Naive B cell (primary cell): ENCODE data around the gene IPMK. TPM values are rescaled to one million over a fixed set of nuclear protein-coding genes. Genes with fewer than 3 reads are reported as not detected.
A peak's percentile ranks its signal among the peaks of the same experiment; 100 is the strongest.

ENCODE experiments used
- ATAC-seq, 2 donors: fragments of 150-1000 bp; cut with Tn5 transposase; 2 replicates each; pipeline ENCODE4 v1.10.0; 2021; ENCODE audit warnings: low read depth in 2 of 2, mild to moderate bottlenecking in 2 of 2, moderate library complexity in 2 of 2
- DNase-seq: peaks from one replicate; pipeline ENCODE4 v3.0.0; 2022
- H3K27ac Mint-ChIP-seq, 6 donors: one replicate each; pipeline ENCODE4 v1.8.0; 2020 to 2022; ENCODE audit warnings: mild to moderate bottlenecking in 6 of 6, mixed read lengths in 6 of 6, moderate library complexity in 5 of 6, inconsistent platforms in 2 of 6
- H3K27me3 Mint-ChIP-seq, 3 donors: one replicate each; pipeline ENCODE4 v1.8.0; 2021 to 2022; ENCODE audit warnings: mixed read lengths in 3 of 3, mild to moderate bottlenecking in 1 of 3
- H3K36me3 Mint-ChIP-seq, 2 donors: one replicate each; pipeline ENCODE4 v1.8.0; 2020 to 2022; ENCODE audit warnings: mixed read lengths in 2 of 2, inconsistent platforms in 1 of 2, mild to moderate bottlenecking in 1 of 2
- H3K4me1 Mint-ChIP-seq, 3 donors: one replicate each; pipeline ENCODE4 v1.8.0; 2020 to 2022; ENCODE audit warnings: mixed read lengths in 3 of 3, inconsistent platforms in 1 of 3, mild to moderate bottlenecking in 1 of 3, moderate library complexity in 1 of 3
- H3K4me3 Mint-ChIP-seq, 8 donors: one replicate each; pipeline ENCODE4 v1.8.0; 2020 to 2022; ENCODE audit warnings: mild to moderate bottlenecking in 8 of 8, mixed read lengths in 8 of 8, moderate library complexity in 8 of 8, inconsistent platforms in 2 of 8
- H3K9me3 Mint-ChIP-seq, 7 donors: one replicate each; pipeline ENCODE4 v1.8.0; 2020 to 2022; ENCODE audit warnings: mixed read lengths in 7 of 7, mild to moderate bottlenecking in 5 of 7, inconsistent platforms in 2 of 7, moderate library complexity in 1 of 7
- polyA plus RNA-seq, 6 donors: library from polyadenylated mRNA; unstranded; fragments of 300-500 nt; fragmentation: Illumina TruSeq; gene quantifications; one replicate each; pipeline ENCODE4 v1.2.3, GENCODE V29; 2021; ENCODE audit warnings: low read depth in 6 of 6

The IPMK gene
- polyA plus RNA-seq, 6 donors from 2014 or later, result 2.3 to 4.8 (median 3.3) TPM

DNA sequence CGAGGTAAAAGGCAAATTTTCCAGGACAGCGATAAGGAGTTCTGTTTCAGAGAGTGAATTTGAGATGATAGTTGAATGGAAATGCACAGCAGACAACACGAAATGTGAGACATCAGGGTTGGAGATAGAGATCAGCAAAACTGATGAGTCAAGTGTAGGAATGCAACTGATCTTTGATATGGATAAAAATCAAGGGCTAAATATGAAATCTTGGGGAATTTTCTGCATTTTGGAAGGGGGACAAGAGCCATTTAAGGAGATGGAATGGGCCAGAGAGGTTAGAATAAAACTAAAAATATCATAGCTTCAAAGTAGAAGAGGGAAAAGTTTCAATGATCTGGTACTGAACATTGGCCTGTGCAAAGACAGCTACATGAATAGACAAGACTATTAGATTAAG is 12.8 kb upstream of the IPMK start:
- no peaks in the 10 kb centered on the region for H3K9me3 Mint-ChIP-seq

DNA sequence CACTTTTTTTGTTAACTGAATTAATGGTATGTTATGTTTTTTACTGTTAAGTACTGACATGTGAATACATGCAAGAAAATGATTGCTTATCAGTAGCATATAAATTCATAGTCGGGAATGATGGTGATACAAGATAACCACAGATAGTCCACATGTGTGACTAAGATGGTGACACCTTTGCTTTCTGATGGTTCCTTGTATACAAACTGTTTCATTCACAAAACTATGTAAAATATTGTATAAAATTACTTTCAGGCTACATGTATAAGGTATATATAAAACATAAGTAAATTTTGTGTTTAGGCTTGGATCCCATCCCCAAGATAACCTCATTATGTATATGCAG is 11.2 kb upstream of the IPMK start:
- Mint-ChIP-seq H3K9me3 (no peaks in the 10 kb centered on the region), H3K27me3 (no peaks in the 10 kb centered on the region), H3K4me3 (no peak overlapping the region), H3K27ac (no peak overlapping the region), H3K36me3 (peaks cover 0 to 9% of the 10 kb centered on the region in 2 donors), H3K4me1 (peaks cover 11 to 17% (median 12%) of the 10 kb centered on the region in 3 donors)
- DNase-seq (no peak), ATAC-seq (no peak)

More for the DNA sequence above, 12.8 kb upstream of the IPMK start:
- no peak for ATAC-seq
- no peak for DNase-seq
- Mint-ChIP-seq H3K27me3 (no peaks in the 10 kb centered on the region), H3K4me1 (peaks cover 11 to 17% (median 12%) of the 10 kb centered on the region in 3 donors), H3K4me3 (no peak overlapping the region), H3K36me3 (peaks cover 0 to 9% of the 10 kb centered on the region in 2 donors), H3K27ac (peak overlapping the region in 1 of 6 donors; percentile 13)

DNA sequence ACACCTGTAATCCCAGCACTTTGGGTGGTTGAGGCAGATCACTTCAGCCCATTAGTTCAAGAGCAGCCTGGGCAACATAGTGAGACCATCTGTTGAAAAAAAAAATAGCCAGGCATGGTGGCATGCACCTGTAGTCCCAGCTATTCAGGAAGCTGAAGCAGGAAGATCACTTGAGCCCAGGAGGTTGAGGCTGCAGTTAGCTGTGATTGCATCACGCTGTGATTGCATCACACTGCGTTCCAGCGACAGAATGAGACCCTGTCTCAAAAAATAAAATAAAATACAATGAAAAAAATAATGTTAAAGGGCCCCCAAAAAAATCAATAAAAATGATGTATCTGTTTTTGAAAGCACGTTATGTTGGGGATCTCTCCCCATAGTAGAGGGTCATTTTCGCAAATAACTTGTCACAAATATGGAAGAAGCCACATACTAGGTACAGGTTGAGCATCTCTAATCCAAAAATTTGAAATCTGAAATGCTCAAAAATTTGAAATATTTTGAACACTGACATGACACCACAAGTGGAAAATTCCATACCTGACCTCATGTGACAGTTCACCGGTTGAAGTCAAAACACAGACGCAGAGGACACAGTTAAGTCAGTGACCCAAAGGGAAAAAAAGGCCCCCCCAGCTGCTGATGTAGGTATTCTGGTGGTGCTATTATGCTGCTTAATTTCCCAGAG is 10.7 kb upstream of the IPMK start:
- H3K27me3 Mint-ChIP-seq, result no peaks in the 10 kb centered on the region
- no peaks in the 10 kb centered on the region for H3K9me3 Mint-ChIP-seq
- no peak for ATAC-seq
- no peak overlapping the region for H3K4me3 Mint-ChIP-seq
- H3K4me1 Mint-ChIP-seq, result peaks cover 11 to 17% (median 12%) of the 10 kb centered on the region in 3 donors
- no peak for DNase-seq
- H3K36me3 Mint-ChIP-seq, result peaks cover 0 to 9% of the 10 kb centered on the region in 2 donors
- H3K27ac Mint-ChIP-seq, result no peak overlapping the region

DNA sequence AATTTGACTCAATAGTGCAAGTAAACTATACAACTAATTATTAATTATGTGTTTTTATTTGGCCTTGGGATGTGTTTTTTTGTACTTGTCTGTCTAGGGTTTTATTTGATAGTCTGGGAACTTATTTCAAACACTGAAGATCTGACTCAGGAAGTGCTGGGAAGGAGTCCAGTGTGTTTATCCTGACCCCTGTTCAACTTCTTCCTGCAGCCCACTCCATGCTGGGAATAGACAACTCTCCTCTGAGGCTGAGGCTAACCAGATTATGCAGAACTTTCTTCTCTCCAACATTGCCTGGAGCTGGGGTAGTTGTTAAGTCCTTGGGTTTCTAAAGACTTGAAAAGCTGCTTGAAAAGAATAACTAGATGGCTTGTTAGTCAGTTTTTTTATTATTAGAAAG is 8.2 kb upstream of the IPMK start:
- no peak for ATAC-seq
- H3K27ac Mint-ChIP-seq, result no peak overlapping the region
- no peaks in the 10 kb centered on the region for H3K9me3 Mint-ChIP-seq
- no peak overlapping the region for H3K4me3 Mint-ChIP-seq
- H3K4me1 Mint-ChIP-seq, result peaks cover 0 to 4% (median 0%) of the 10 kb centered on the region in 3 donors
- H3K27me3 Mint-ChIP-seq, result no peaks in the 10 kb centered on the region
- no peak for DNase-seq
- peaks cover 0 to 9% of the 10 kb centered on the region in 2 donors for H3K36me3 Mint-ChIP-seq

DNA sequence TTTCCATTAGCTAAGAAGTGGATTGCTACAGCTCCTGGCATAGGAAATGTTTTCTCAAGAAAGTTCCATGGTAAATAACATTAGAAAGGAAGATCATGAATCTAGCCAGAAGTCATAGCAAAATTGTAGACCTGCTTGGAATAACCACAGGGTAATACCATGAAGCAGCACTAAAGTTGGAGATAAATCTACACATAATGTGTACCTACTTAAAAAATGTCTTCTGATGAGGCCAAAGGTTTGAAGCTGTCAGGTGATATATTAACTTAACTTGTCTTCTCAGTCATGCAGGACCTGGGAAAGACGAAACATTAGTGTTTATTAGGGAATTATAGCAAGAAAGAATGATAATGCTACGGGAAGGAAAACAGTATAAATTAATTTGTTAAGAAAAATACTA is 7.6 kb upstream of the IPMK start:
- H3K9me3 Mint-ChIP-seq, result no peaks in the 10 kb centered on the region
- H3K4me3 Mint-ChIP-seq, result no peak overlapping the region
- no peaks in the 10 kb centered on the region for H3K27me3 Mint-ChIP-seq
- peaks cover 0 to 4% of the 10 kb centered on the region in 2 donors for H3K36me3 Mint-ChIP-seq
- DNase-seq (no peak), ATAC-seq (no peak)
- H3K4me1 Mint-ChIP-seq, result peaks cover 0 to 6% (median 3%) of the 10 kb centered on the region in 3 donors
- H3K27ac Mint-ChIP-seq, result no peak overlapping the region

DNA sequence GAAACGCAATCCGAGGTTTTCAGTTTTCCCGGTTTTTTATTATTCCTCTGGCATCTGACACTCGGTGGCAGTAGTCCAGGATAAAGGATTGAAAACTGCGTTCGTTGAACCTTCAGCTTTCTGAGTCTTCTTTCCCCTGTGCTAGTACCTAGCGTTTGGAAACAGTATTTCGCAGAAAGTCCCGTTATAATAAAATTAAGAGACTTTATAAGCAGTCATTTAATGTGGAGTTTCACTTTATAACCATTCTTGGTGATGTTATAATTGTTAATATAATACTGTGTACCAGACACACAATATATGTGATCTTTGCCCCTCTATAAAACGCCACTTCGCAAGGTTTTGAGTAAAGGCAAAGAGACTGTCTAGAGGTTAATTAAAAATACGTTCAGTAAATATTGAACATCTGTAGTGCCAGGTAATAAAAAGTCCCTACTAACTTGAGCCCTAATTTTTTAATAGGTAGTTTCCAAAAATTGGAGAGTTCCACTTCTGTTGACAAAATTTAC is 2.1 kb upstream of the IPMK start:
- DNase-seq (no peak), ATAC-seq (no peak)
- peaks cover 0 to 1% (median 0%) of the 10 kb centered on the region in 7 donors for H3K9me3 Mint-ChIP-seq
- H3K27me3 Mint-ChIP-seq, result no peaks in the 10 kb centered on the region
- peaks cover 14 to 39% (median 20%) of the 10 kb centered on the region in 3 donors for H3K4me1 Mint-ChIP-seq
- H3K4me3 Mint-ChIP-seq, result peak overlapping the region in 7 of 8 donors; percentile 96 to 100 (median 98)
- H3K27ac Mint-ChIP-seq, result peak overlapping the region in 2 of 6 donors; percentile 98 to 99
- H3K36me3 Mint-ChIP-seq, result no peaks in the 10 kb centered on the region

DNA sequence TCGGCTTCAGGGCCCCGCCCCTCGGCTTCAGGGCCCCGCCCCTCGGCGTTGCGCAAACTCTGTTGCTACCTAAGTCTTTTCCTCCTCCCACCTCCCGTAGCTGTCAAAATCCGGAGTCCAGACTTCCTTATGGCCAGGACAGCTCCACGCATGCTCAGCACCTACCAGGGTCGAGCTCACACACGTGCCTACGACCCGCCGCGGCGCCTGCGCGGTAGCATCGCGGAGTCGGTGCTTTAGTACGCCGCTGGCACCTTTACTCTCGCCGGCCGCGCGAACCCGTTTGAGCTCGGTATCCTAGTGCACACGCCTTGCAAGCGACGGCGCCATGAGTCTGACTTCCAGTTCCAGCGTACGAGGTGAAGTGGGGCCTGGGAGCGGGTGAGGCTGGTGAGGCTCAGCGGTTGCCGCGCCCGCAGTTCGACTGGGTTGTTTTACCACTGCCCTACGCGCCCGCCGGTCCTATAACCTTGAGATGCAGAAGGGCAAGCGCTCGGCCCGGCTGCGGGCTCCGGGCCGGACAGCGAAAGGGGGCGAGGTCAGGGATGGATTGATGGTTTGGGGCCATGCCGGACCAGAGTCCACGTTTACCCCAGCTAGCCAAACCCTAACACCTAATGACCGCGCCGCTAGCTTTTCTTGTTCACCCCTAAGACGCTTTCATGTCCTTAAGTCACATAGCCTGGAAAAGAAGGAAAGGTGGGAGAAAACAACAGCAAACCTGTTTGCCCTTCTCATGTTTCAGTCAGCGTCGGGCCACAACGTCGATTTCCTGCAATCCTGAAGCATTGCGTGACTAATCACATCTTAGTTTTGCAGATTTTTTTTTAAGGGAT is 1.5 kb upstream of the IPMK start, which contains the start of gene CISD1:
TSS of gene CISD1 (plus strand) at position 217 of the 836 bp plus-strand sequence. CDS start at position 329, 112 bp downstream.
- peaks cover 0 to 1% (median 0%) of the 10 kb centered on the region in 7 donors for H3K9me3 Mint-ChIP-seq
- peak within 1 kb of the TSS; percentile 98 to 100 (median 98) for H3K27ac Mint-ChIP-seq
- H3K4me1 Mint-ChIP-seq, result peaks cover 17 to 46% (median 20%) of the 10 kb centered on the region in 3 donors
- no peaks in the 10 kb centered on the region for H3K36me3 Mint-ChIP-seq
- peak; percentile 95 for DNase-seq
- H3K27me3 Mint-ChIP-seq, result no peaks in the 10 kb centered on the region
- H3K4me3 Mint-ChIP-seq, result peak within 1 kb of the TSS; percentile 96 to 100 (median 98)
- peak; percentile 54 to 60 for ATAC-seq

DNA sequence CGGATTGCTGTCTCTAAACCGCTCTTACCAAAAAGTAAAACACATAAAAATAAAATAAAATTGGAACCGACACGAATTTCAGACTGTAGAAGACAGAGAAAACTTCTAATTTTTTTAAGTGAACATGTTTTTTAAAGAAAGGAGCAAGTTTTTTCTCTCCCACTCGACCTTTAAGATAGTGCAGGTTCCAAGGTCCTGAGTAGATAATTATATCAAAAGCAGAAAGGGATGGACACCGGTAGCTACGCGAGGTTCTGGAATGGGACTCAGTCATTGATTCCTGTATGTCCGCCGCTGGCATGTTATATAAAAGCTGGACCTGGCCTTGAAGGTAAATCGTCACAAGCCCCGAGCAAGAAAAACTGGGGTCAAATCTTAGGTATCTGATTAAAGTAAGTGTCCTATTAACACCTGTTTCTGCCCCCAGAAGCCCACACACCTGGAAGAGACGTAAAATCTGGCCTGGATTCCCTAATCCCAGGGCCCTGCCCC is 806 bp upstream of the IPMK start:
- Mint-ChIP-seq H3K27ac (peak overlapping the region; percentile 98 to 100 (median 98)), H3K27me3 (no peaks in the 10 kb centered on the region), H3K4me3 (peak overlapping the region; percentile 96 to 100 (median 98)), H3K9me3 (peaks cover 0 to 1% (median 0%) of the 10 kb centered on the region in 7 donors), H3K4me1 (peaks cover 20 to 50% (median 21%) of the 10 kb centered on the region in 3 donors), H3K36me3 (no peaks in the 10 kb centered on the region)
- ATAC-seq, result no peak
- no peak for DNase-seq

DNA sequence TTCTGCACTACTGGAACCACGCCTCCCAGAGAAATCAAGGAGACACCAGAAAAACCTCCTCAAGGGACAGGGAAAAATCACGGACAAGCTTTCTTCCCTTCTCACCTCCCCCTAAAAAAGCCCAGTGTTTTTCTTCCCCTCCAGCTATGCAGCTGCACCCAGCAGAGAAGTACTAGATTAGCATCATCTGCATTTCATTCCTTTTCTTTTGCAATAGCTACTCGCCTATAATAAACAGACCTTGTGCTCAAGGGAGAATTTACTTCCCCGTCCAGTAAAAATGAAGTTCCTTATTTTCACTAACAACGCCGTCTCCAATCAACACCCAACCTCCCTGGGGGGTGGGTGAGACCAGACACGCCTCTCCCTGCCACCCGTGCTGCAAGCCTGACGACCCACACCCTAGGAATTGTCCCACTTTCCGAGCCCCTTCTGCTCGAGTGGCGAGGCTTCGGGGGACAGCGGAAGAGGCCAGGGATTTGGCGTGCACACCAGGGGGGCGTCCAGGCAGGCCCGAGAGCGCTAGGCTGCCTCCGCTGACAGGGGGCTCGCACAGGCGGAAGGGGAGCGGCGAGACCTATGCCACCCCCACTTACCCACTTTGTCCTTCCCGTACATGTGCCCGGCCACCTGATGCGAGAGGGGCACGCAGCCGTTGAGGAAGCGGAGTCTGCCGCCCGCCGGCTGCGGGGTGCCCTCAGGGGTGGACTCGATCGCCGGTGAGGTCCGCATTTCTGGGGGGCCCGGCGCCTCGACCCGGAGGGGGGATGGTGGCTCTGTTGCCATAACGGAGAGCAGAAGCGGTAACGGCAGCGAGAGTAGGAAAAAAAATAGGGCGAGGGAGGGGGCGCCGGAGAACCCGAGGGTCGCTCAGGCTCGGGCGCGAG is 625 bp downstream of the IPMK start:
- Mint-ChIP-seq H3K27ac (peak overlapping the region; percentile 99 to 100 (median 100)), H3K4me3 (peak overlapping the region; percentile 97 to 100 (median 100)), H3K4me1 (peaks cover 20 to 61% (median 30%) of the 10 kb centered on the region in 3 donors), H3K36me3 (no peaks in the 10 kb centered on the region), H3K9me3 (peaks cover 0 to 1% (median 0%) of the 10 kb centered on the region in 7 donors), H3K27me3 (no peaks in the 10 kb centered on the region)
- peak; percentile 85 for DNase-seq
- peak; percentile 33 to 39 for ATAC-seq

DNA sequence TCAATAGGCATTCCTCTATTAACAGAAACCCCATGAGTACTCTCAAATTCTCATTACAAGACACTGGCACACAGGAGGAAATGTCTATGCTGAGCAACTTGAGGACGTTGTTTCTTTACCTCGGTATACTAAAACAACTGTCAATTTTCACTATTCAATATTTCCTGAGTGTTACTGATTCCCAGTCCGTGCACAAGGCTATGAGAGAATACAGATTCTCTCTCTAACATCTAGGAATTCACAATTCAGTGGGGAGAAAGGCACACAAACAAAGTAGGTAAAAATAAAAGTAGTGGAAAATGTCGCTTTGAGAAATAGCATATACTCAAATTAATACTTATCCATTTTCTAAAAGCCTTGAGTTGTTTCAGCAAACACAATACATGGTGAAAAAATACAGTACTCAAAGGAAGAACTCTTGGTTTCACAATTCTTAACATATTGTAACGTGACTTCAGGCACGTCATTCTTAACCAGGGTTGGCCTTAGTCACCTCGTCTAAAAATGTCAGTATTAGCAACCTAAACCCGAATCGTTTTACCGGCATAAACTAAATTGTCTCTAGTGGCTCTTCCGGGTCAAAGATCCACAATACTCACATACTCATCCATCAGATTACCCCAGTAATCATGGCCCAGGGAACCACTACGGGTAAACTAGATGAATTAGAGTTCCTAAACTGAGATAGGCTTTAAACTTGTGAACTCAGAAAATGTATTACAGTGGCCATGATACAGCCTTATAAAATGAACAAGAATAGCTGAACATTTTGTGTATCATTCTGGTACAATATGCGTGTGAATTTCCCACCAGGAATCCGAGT is 1.5 kb downstream of the IPMK start:
- Mint-ChIP-seq H3K27me3 (no peaks in the 10 kb centered on the region), H3K27ac (peak overlapping the region; percentile 99 to 100 (median 100)), H3K9me3 (peaks cover 0 to 1% (median 0%) of the 10 kb centered on the region in 7 donors), H3K4me1 (peaks cover 22 to 67% (median 32%) of the 10 kb centered on the region in 3 donors), H3K36me3 (no peaks in the 10 kb centered on the region), H3K4me3 (peak overlapping the region; percentile 97 to 100 (median 100))
- DNase-seq, result peak; percentile 46
- peak; percentile 5 to 7 for ATAC-seq

DNA sequence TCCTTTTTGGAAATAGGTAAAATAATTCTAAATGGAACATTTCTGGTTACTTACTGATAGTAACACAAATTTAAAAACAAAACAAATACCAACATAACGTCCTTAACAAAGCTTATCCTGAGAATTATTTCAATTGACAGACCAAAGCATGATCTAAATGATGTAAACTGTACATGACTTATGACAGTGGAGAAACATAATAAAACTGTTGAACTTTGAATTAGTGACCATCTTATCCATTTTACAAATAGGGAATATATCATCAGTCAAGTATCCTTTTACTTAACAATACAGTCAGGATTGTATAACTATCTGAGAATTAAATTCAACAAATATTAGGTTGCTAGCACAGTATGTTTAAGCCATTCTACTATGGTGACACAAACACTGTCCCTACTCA is 2.4 kb downstream of the IPMK start:
- H3K36me3 Mint-ChIP-seq, result no peaks in the 10 kb centered on the region
- H3K9me3 Mint-ChIP-seq, result peaks cover 0 to 1% (median 0%) of the 10 kb centered on the region in 7 donors
- DNase-seq (no peak), ATAC-seq (no peak)
- H3K27me3 Mint-ChIP-seq, result no peaks in the 10 kb centered on the region
- H3K4me3 Mint-ChIP-seq, result peak overlapping the region in 5 of 8 donors; percentile 22 to 97 (median 55)
- peak overlapping the region in 3 of 6 donors; percentile 14 to 99 (median 99) for H3K27ac Mint-ChIP-seq
- H3K4me1 Mint-ChIP-seq, result peaks cover 29 to 68% (median 38%) of the 10 kb centered on the region in 3 donors

DNA sequence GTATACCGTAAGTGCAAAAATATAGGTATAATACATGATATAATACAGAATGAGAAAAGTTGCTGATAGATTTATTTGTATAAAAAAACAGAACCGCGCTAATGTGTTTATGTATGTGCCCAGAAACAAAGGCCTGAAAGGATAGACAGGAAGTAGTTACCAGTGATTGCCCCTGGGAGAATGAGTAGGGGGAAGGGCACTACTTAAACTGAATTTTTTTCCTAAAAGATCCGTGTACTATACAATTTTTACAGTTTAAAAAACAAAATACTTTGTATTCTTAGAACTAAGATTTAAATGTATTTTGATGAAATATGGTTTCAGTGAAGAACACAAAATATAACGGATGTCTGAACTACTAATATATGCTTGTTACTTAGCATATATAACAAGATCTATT is 2.9 kb downstream of the IPMK start:
- Mint-ChIP-seq H3K9me3 (peaks cover 0 to 1% (median 0%) of the 10 kb centered on the region in 7 donors), H3K4me1 (peaks cover 29 to 70% (median 43%) of the 10 kb centered on the region in 3 donors), H3K27me3 (no peaks in the 10 kb centered on the region), H3K36me3 (no peaks in the 10 kb centered on the region), H3K4me3 (peak overlapping the region in 5 of 8 donors; percentile 29 to 97 (median 70)), H3K27ac (peak overlapping the region in 4 of 6 donors; percentile 7 to 99 (median 48))
- no peak for DNase-seq
- ATAC-seq, result no peak
